ENCODE measurements around the gene LSR. TPM values are rescaled to one million over a fixed set of nuclear protein-coding genes. Genes with fewer than 3 reads are reported as not detected.

LSR gene
- total RNA-seq: 26.6 and 42.8 TPM in 2 replicates

- DNase-seq (ENCODE audit: low read depth): peak; percentile 74
These were observed at the start of gene LSR for GRCh38 chr19:35248310-35249145. Gene LSR (plus strand): TSS chr19:35249002. CDS start chr19:35249023, 21 bp downstream.

- DNase-seq (ENCODE audit: low read depth): no peak
These were observed 49.3 kb upstream of the LSR start for GRCh38 chr19:35199481-35199880.

GRCh38 chr19:35202722-35203688 lies 45.8 kb upstream of the LSR start:
- no peak for DNase-seq (ENCODE audit: low read depth)

GRCh38 chr19:35204799-35205732 lies 43.7 kb upstream of the LSR start:
- DNase-seq (ENCODE audit: low read depth): no peak

- DNase-seq (ENCODE audit: low read depth): no peak
These were observed 43.0 kb upstream of the LSR start for GRCh38 chr19:35205733-35206323.

- DNase-seq (ENCODE audit: low read depth): no peak
These were observed 42.4 kb upstream of the LSR start for GRCh38 chr19:35206379-35206778.

GRCh38 chr19:35206855-35207254 lies 41.9 kb upstream of the LSR start:
- DNase-seq (ENCODE audit: low read depth): no peak

GRCh38 chr19:35207391-35207871 lies 41.4 kb upstream of the LSR start:
- peak; percentile 13 for DNase-seq (ENCODE audit: low read depth)

GRCh38 chr19:35208121-35208520 lies 40.7 kb upstream of the LSR start:
- DNase-seq (ENCODE audit: low read depth): no peak

- no peak for DNase-seq (ENCODE audit: low read depth)
These were observed 39.2 kb upstream of the LSR start for GRCh38 chr19:35209646-35210045.

GRCh38 chr19:35211545-35212230 lies 37.1 kb upstream of the LSR start:
- DNase-seq (ENCODE audit: low read depth): no peak

GRCh38 chr19:35212241-35212640 lies 36.6 kb upstream of the LSR start:
- DNase-seq (ENCODE audit: low read depth): no peak

GRCh38 chr19:35213663-35214632 lies 34.9 kb upstream of the LSR start:
- DNase-seq (ENCODE audit: low read depth): peak; percentile 37

GRCh38 chr19:35214766-35215422 lies 33.9 kb upstream of the LSR start:
- no peak for DNase-seq (ENCODE audit: low read depth)

- DNase-seq (ENCODE audit: low read depth): peak; percentile 13
These were observed 32.6 kb upstream of the LSR start for GRCh38 chr19:35216016-35216832.

GRCh38 chr19:35216833-35217648 lies 31.8 kb upstream of the LSR start:
- no peak for DNase-seq (ENCODE audit: low read depth)

- DNase-seq (ENCODE audit: low read depth): no peak
These were observed 31.2 kb upstream of the LSR start for GRCh38 chr19:35217649-35217990.
